ENCODE data around the gene BNIP1. TPM values are rescaled to one million over a fixed set of nuclear protein-coding genes. Genes with fewer than 3 reads are reported as not detected.

The BNIP1 gene
- total RNA-seq, 1 donor = 14.5 TPM

GRCh38 chr5:173192561-173192960, 48.2 kb downstream of the BNIP1 start:
- Histone ChIP-seq H3K4me1 (ENCODE audit: insufficient read depth, low read length) (no peaks in the 10 kb centered on the region), H3K9me3 (ENCODE audit: low read depth, low read length) (no peaks in the 10 kb centered on the region), H4K20me1 (ENCODE audit: insufficient read depth, low read length) (no peaks in the 10 kb centered on the region), H3K79me2 (ENCODE audit: insufficient read depth, low read length) (no peaks in the 10 kb centered on the region), H2AFZ (ENCODE audit: low read length) (no peak overlapping the region), H3K4me3 (ENCODE audit: insufficient read depth, low read length) (no peak overlapping the region), H3K27me3 (ENCODE audit: insufficient read depth, low read length) (peaks cover 26% of the 10 kb centered on the region), H3K36me3 (ENCODE audit: insufficient read depth, low read length) (no peaks in the 10 kb centered on the region), H3K27ac (ENCODE audit: low read depth, low read length) (no peak overlapping the region), H3K4me2 (ENCODE audit: insufficient read depth, low read length) (no peak overlapping the region)
- no peak for TF ChIP-seq CTCF (IDR thresholded peaks at IDR 0.05; ENCODE audit: extremely low read depth, low read depth, low read length)
- DNase-seq (ENCODE audit: insufficient read length, low spot score, missing footprints) = no peak

GRCh38 chr5:173196133-173196952, 52.0 kb downstream of the BNIP1 start:
- Histone ChIP-seq H3K79me2 (ENCODE audit: insufficient read depth, low read length) (no peaks in the 10 kb centered on the region), H4K20me1 (ENCODE audit: insufficient read depth, low read length) (no peaks in the 10 kb centered on the region), H3K4me2 (ENCODE audit: insufficient read depth, low read length) (no peak overlapping the region), H3K36me3 (ENCODE audit: insufficient read depth, low read length) (no peaks in the 10 kb centered on the region), H2AFZ (ENCODE audit: low read length) (no peak overlapping the region), H3K27me3 (ENCODE audit: insufficient read depth, low read length) (peaks cover 13% of the 10 kb centered on the region), H3K9me3 (ENCODE audit: low read depth, low read length) (peaks cover 5% of the 10 kb centered on the region), H3K4me3 (ENCODE audit: insufficient read depth, low read length) (no peak overlapping the region), H3K27ac (ENCODE audit: low read depth, low read length) (no peak overlapping the region), H3K4me1 (ENCODE audit: insufficient read depth, low read length) (no peaks in the 10 kb centered on the region)
- DNase-seq (ENCODE audit: insufficient read length, low spot score, missing footprints) = no peak
- TF ChIP-seq CTCF (IDR thresholded peaks at IDR 0.05; ENCODE audit: extremely low read depth, low read depth, low read length) = no peak

GRCh38 chr5:173197375-173197891, 53.1 kb downstream of the BNIP1 start:
- H3K4me2 ChIP-seq (ENCODE audit: insufficient read depth, low read length) = no peak overlapping the region
- no peaks in the 10 kb centered on the region for H3K36me3 ChIP-seq (ENCODE audit: insufficient read depth, low read length)
- DNase-seq (ENCODE audit: insufficient read length, low spot score, missing footprints) = no peak
- H3K4me1 ChIP-seq (ENCODE audit: insufficient read depth, low read length) = peaks cover 5% of the 10 kb centered on the region
- no peak overlapping the region for H3K4me3 ChIP-seq (ENCODE audit: insufficient read depth, low read length)
- H3K27me3 ChIP-seq (ENCODE audit: insufficient read depth, low read length) = peaks cover 11% of the 10 kb centered on the region
- no peak overlapping the region for H2AFZ ChIP-seq (ENCODE audit: low read length)
- H3K9me3 ChIP-seq (ENCODE audit: low read depth, low read length) = peaks cover 5% of the 10 kb centered on the region
- no peaks in the 10 kb centered on the region for H3K79me2 ChIP-seq (ENCODE audit: insufficient read depth, low read length)
- TF ChIP-seq CTCF (IDR thresholded peaks at IDR 0.05; ENCODE audit: extremely low read depth, low read depth, low read length) = no peak
- no peaks in the 10 kb centered on the region for H4K20me1 ChIP-seq (ENCODE audit: insufficient read depth, low read length)
- no peak overlapping the region for H3K27ac ChIP-seq (ENCODE audit: low read depth, low read length)

GRCh38 chr5:173198049-173198448, 53.7 kb downstream of the BNIP1 start:
- no peak overlapping the region for H2AFZ ChIP-seq (ENCODE audit: low read length)
- no peaks in the 10 kb centered on the region for H3K79me2 ChIP-seq (ENCODE audit: insufficient read depth, low read length)
- DNase-seq (ENCODE audit: insufficient read length, low spot score, missing footprints) = no peak
- H3K4me1 ChIP-seq (ENCODE audit: insufficient read depth, low read length) = peaks cover 8% of the 10 kb centered on the region
- no peak overlapping the region for H3K4me3 ChIP-seq (ENCODE audit: insufficient read depth, low read length)
- H3K9me3 ChIP-seq (ENCODE audit: low read depth, low read length) = peaks cover 5% of the 10 kb centered on the region
- no peak overlapping the region for H3K4me2 ChIP-seq (ENCODE audit: insufficient read depth, low read length)
- no peak overlapping the region for H3K27ac ChIP-seq (ENCODE audit: low read depth, low read length)
- no peak for TF ChIP-seq CTCF (IDR thresholded peaks at IDR 0.05; ENCODE audit: extremely low read depth, low read depth, low read length)
- no peaks in the 10 kb centered on the region for H4K20me1 ChIP-seq (ENCODE audit: insufficient read depth, low read length)
- H3K36me3 ChIP-seq (ENCODE audit: insufficient read depth, low read length) = no peaks in the 10 kb centered on the region
- H3K27me3 ChIP-seq (ENCODE audit: insufficient read depth, low read length) = peaks cover 17% of the 10 kb centered on the region

All from osteoblast (primary cell).